ENCODE results near the gene PRKAA1.

Gene PRKAA1

DNA sequence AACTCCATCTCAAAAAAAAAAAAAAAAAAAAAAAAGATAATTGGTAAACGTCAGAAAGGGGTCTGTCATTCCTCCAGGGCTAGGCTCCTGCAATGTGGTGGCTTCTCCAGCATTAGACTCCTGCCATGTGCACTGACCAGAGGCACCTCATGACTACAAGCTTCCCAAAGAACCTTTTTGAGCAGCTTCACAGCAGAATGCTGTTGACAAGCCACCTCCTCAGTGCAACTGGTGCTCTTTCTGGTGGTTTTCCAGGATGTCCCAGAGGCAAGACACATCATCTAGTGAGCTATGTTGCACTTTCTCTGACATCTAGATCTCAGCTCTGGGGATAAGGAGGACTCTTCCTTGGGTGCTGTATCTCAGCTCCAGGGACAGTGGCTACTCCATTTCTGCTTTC lies 25.3 kb upstream of the PRKAA1 start:
- TF ChIP-seq, protein P1, sequence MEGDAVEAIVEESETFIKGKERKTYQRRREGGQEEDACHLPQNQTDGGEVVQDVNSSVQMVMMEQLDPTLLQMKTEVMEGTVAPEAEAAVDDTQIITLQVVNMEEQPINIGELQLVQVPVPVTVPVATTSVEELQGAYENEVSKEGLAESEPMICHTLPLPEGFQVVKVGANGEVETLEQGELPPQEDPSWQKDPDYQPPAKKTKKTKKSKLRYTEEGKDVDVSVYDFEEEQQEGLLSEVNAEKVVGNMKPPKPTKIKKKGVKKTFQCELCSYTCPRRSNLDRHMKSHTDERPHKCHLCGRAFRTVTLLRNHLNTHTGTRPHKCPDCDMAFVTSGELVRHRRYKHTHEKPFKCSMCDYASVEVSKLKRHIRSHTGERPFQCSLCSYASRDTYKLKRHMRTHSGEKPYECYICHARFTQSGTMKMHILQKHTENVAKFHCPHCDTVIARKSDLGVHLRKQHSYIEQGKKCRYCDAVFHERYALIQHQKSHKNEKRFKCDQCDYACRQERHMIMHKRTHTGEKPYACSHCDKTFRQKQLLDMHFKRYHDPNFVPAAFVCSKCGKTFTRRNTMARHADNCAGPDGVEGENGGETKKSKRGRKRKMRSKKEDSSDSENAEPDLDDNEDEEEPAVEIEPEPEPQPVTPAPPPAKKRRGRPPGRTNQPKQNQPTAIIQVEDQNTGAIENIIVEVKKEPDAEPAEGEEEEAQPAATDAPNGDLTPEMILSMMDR (IDR thresholded peaks at IDR 0.05; ENCODE audit: extremely low read depth, insufficient read depth, missing control alignments), result no peak
- in situ Hi-C loops (cut with MboI; ENCODE audit: low pct_unique_long_range_greater_than_20kb, low sequenced_read_pairs, unreplicated experiment), result no loop called here

GRCh38 chr5:40813698-40814281 lies 15.6 kb upstream of the PRKAA1 start:
- in situ Hi-C loops (cut with MboI; ENCODE audit: low pct_unique_long_range_greater_than_20kb, low sequenced_read_pairs, unreplicated experiment), result no loop called here

More for the DNA sequence above, 25.3 kb upstream of the PRKAA1 start:
- DNase-seq (ENCODE audit: low spot score), result no peak

DNA sequence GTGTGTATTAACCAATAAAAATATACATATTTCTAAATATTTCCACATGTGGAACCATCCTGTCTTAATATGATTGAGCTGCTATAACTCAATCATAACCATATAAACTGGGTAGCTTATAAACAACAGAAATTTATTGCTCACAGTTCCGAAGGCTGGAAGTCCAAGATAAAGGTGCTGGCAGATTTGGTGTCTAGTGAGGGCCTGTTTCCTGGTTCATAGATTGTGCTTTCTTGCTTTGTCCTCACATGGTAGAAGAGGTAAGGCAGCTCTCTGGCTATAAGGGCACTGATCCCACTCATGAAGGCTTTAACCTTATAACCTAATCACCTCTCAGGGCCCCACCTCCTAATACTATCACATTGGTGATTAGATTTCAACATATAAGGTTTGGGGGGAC lies 14.0 kb upstream of the PRKAA1 start:
- TF ChIP-seq, protein P1 (IDR thresholded peaks at IDR 0.05; ENCODE audit: extremely low read depth, insufficient read depth, missing control alignments), result no peak
- no peak for DNase-seq (ENCODE audit: low spot score)
- in situ Hi-C loops (cut with MboI; ENCODE audit: low pct_unique_long_range_greater_than_20kb, low sequenced_read_pairs, unreplicated experiment), result no loop called here

More at GRCh38 chr5:40813698-40814281, 15.6 kb upstream of the PRKAA1 start:
- no peak for DNase-seq (ENCODE audit: low spot score)
- TF ChIP-seq, protein P1 (IDR thresholded peaks at IDR 0.05; ENCODE audit: extremely low read depth, insufficient read depth, missing control alignments), result no peak

GRCh38 chr5:40801771-40802562 lies 3.8 kb upstream of the PRKAA1 start:
- in situ Hi-C loops (cut with MboI; ENCODE audit: low pct_unique_long_range_greater_than_20kb, low sequenced_read_pairs, unreplicated experiment), result no loop called here
- DNase-seq (ENCODE audit: low spot score), result no peak
- TF ChIP-seq, protein P1 (IDR thresholded peaks at IDR 0.05; ENCODE audit: extremely low read depth, insufficient read depth, missing control alignments), result no peak

- TF ChIP-seq, protein P1 (IDR thresholded peaks at IDR 0.05; ENCODE audit: extremely low read depth, insufficient read depth, missing control alignments), result no peak
- in situ Hi-C loops (cut with MboI; ENCODE audit: low pct_unique_long_range_greater_than_20kb, low sequenced_read_pairs, unreplicated experiment), result no loop called here
- no peak for DNase-seq (ENCODE audit: low spot score)
These were observed 1.1 kb upstream of the PRKAA1 start for GRCh38 chr5:40799258-40799657.

GRCh38 chr5:40798801-40799210 lies 632 bp upstream of the PRKAA1 start:
- in situ Hi-C loops (cut with MboI; ENCODE audit: low pct_unique_long_range_greater_than_20kb, low sequenced_read_pairs, unreplicated experiment), result no loop called here
- no peak for DNase-seq (ENCODE audit: low spot score)
- TF ChIP-seq, protein P1 (IDR thresholded peaks at IDR 0.05; ENCODE audit: extremely low read depth, insufficient read depth, missing control alignments), result no peak

Measured in GM13977 (cell line).